RWPE2 (cell line): Measurements from ENCODE around the gene MUC5AC.
A peak's percentile ranks its signal among the peaks of the same experiment; 100 is the strongest.

Experiments
- ATAC-seq: fragments of 200-7000 bp; cut with Tn5 transposase; 3 replicates; pipeline ENCODE4 v1.9.1; 2021; ENCODE audit warnings: low read depth
- DNase-seq: peaks from one replicate; pipeline ENCODE4 v3.0.0-alpha.2; 2020; ENCODE audit warnings: low spot score
- H3K27ac ChIP-seq: fragments of 450-650 bp; 2 replicates; pipeline ENCODE4 v1.5.1; 2017; ENCODE audit warnings: mild to moderate bottlenecking; ENCODE audit not compliant: poor library complexity, severe bottlenecking
- H3K27me3 ChIP-seq: fragments of 250-450 bp; sonication (Bioruptor Pico); 2 replicates; pipeline ENCODE4 v1.5.1; 2021; ENCODE audit warnings: mild to moderate bottlenecking, moderate library complexity; ENCODE audit not compliant: insufficient read depth, poor library complexity, severe bottlenecking
- H3K36me3 ChIP-seq: fragments of 250-450 bp; sonication (Bioruptor Pico); 2 replicates; pipeline ENCODE4 v1.5.1; 2020; ENCODE audit warnings: low read depth, mild to moderate bottlenecking, moderate library complexity
- H3K4me1 ChIP-seq: fragments of 250-450 bp; sonication (Bioruptor Pico); 2 replicates; pipeline ENCODE4 v1.5.1; 2021; ENCODE audit warnings: mild to moderate bottlenecking, moderate library complexity; ENCODE audit not compliant: insufficient read depth, poor library complexity, severe bottlenecking
- H3K4me3 ChIP-seq: fragments of 250-450 bp; sonication (Bioruptor Pico); 2 replicates; pipeline ENCODE4 v1.5.1; 2021; ENCODE audit warnings: mild to moderate bottlenecking, moderate library complexity; ENCODE audit not compliant: severe bottlenecking
- H3K9me3 ChIP-seq: fragments of 250-450 bp; sonication (Bioruptor Pico); 2 replicates; pipeline ENCODE4 v1.5.1; 2021; ENCODE audit warnings: mild to moderate bottlenecking, moderate library complexity; ENCODE audit not compliant: severe bottlenecking
- TF ChIP-seq, protein P1 (sequence below): fragments of 450-650 bp; IDR thresholded peaks from one replicate; pipeline ENCODE4 v1.5.1; 2017; ENCODE audit warnings: mild to moderate bottlenecking, moderate library complexity; ENCODE audit not compliant: poor library complexity, severe bottlenecking

MUC5AC gene

DNA sequence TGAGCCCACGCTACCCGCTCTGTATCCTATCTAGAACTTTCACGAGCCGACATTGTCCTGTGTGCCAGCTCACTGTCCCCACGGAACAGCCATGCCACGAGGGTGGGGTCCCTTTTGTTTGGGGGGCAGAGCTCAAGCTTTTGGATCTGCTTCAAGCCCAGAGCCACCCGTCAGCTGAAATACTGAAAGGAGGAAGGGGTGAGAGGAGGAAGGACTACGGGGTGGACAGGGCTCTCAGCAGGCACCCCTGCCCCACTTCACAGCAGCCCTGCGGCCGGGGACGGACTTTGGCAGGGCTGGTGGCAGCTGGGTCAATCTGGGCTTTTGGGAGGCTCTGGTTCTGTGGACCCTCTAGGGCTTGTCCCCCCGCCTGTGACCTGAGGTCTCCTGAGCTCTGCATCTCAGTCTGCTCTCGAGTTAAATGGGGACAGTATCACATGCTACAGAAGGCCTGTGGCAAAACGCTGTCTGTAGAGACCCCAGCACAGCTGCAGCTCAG is 30.0 kb upstream of the MUC5AC start:
- DNase-seq, result no peak
- no peaks in the 10 kb centered on the region for H3K4me1 ChIP-seq
- no peak overlapping the region for H3K4me3 ChIP-seq
- H3K27me3 ChIP-seq, result peaks cover 19% of the 10 kb centered on the region
- H3K27ac ChIP-seq, result no peak overlapping the region
- H3K36me3 ChIP-seq, result no peaks in the 10 kb centered on the region
- H3K9me3 ChIP-seq, result no peaks in the 10 kb centered on the region
- ATAC-seq, result no peak
- TF ChIP-seq, protein P1, sequence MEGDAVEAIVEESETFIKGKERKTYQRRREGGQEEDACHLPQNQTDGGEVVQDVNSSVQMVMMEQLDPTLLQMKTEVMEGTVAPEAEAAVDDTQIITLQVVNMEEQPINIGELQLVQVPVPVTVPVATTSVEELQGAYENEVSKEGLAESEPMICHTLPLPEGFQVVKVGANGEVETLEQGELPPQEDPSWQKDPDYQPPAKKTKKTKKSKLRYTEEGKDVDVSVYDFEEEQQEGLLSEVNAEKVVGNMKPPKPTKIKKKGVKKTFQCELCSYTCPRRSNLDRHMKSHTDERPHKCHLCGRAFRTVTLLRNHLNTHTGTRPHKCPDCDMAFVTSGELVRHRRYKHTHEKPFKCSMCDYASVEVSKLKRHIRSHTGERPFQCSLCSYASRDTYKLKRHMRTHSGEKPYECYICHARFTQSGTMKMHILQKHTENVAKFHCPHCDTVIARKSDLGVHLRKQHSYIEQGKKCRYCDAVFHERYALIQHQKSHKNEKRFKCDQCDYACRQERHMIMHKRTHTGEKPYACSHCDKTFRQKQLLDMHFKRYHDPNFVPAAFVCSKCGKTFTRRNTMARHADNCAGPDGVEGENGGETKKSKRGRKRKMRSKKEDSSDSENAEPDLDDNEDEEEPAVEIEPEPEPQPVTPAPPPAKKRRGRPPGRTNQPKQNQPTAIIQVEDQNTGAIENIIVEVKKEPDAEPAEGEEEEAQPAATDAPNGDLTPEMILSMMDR, result no peak

- H3K9me3 ChIP-seq, result no peaks in the 10 kb centered on the region
- H3K4me1 ChIP-seq, result no peaks in the 10 kb centered on the region
- H3K36me3 ChIP-seq, result no peaks in the 10 kb centered on the region
- TF ChIP-seq, protein P1, result no peak
- no peak overlapping the region for H3K4me3 ChIP-seq
- ATAC-seq (no peak), DNase-seq (peak; percentile 45)
- no peak overlapping the region for H3K27ac ChIP-seq
- peaks cover 19% of the 10 kb centered on the region for H3K27me3 ChIP-seq
Measured at GRCh38 chr11:1128311-1129142, 29.2 kb upstream of the MUC5AC start.

GRCh38 chr11:1129143-1129610 is 28.6 kb upstream of the MUC5AC start:
- ATAC-seq, result no peak

GRCh38 chr11:1129611-1130160 is 28.1 kb upstream of the MUC5AC start:
- TF ChIP-seq, protein P1, result no peak
- Histone ChIP-seq H3K36me3 (no peaks in the 10 kb centered on the region), H3K27me3 (peaks cover 19% of the 10 kb centered on the region), H3K27ac (no peak overlapping the region), H3K9me3 (no peaks in the 10 kb centered on the region), H3K4me3 (no peak overlapping the region), H3K4me1 (no peaks in the 10 kb centered on the region)
- ATAC-seq (no peak), DNase-seq (peak; percentile 61)

More at GRCh38 chr11:1129143-1129610, 28.6 kb upstream of the MUC5AC start:
- Histone ChIP-seq H3K4me1 (no peaks in the 10 kb centered on the region), H3K27ac (no peak overlapping the region), H3K4me3 (no peak overlapping the region), H3K27me3 (peaks cover 19% of the 10 kb centered on the region), H3K36me3 (no peaks in the 10 kb centered on the region), H3K9me3 (no peaks in the 10 kb centered on the region)
- TF ChIP-seq, protein P1, result no peak
- no peak for DNase-seq
